ENCODE data around the gene COL10A1.

Gene COL10A1

GRCh38 chr6:116170358-116171057 is 44.6 kb upstream of the COL10A1 start:
- TF ChIP-seq EZH2 (IDR thresholded peaks at IDR 0.05; ENCODE audit: borderline replicate concordance, low read length), result no peak
- TF ChIP-seq, protein P1, sequence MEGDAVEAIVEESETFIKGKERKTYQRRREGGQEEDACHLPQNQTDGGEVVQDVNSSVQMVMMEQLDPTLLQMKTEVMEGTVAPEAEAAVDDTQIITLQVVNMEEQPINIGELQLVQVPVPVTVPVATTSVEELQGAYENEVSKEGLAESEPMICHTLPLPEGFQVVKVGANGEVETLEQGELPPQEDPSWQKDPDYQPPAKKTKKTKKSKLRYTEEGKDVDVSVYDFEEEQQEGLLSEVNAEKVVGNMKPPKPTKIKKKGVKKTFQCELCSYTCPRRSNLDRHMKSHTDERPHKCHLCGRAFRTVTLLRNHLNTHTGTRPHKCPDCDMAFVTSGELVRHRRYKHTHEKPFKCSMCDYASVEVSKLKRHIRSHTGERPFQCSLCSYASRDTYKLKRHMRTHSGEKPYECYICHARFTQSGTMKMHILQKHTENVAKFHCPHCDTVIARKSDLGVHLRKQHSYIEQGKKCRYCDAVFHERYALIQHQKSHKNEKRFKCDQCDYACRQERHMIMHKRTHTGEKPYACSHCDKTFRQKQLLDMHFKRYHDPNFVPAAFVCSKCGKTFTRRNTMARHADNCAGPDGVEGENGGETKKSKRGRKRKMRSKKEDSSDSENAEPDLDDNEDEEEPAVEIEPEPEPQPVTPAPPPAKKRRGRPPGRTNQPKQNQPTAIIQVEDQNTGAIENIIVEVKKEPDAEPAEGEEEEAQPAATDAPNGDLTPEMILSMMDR (IDR thresholded peaks at IDR 0.05; ENCODE audit: low read length), result no peak
- no peak overlapping the region for H3K4me3 ChIP-seq (ENCODE audit: low read depth, low read length, poor library complexity, severe bottlenecking)
- H3F3A ChIP-seq (ENCODE audit: insufficient read depth, low read length), result no peaks in the 10 kb centered on the region
- H3K9me2 ChIP-seq (ENCODE audit: low read depth, low read length), result no peaks in the 10 kb centered on the region
- no peak overlapping the region for H2AFZ ChIP-seq (ENCODE audit: low read length)
- H3K9me3 ChIP-seq (ENCODE audit: low read length), result no peaks in the 10 kb centered on the region
- H3K27ac ChIP-seq (ENCODE audit: low read depth, low read length, poor library complexity, severe bottlenecking), result no peak overlapping the region
- H3K4me2 ChIP-seq (ENCODE audit: low read length), result no peak overlapping the region
- H4K20me1 ChIP-seq (ENCODE audit: insufficient read depth, low read length), result no peaks in the 10 kb centered on the region
- H3K4me1 ChIP-seq (ENCODE audit: insufficient read depth, low read length, severe bottlenecking), result peaks cover 7% of the 10 kb centered on the region
- H3K36me3 ChIP-seq (ENCODE audit: insufficient read depth, low read length), result no peaks in the 10 kb centered on the region
- no peak overlapping the region for H3K9ac ChIP-seq (ENCODE audit: low read length)
- no peaks in the 10 kb centered on the region for H3K27me3 ChIP-seq (ENCODE audit: insufficient read depth, low read length)
- H3K79me2 ChIP-seq (ENCODE audit: insufficient read depth, low read length), result no peaks in the 10 kb centered on the region

GRCh38 chr6:116169880-116170279 is 43.9 kb upstream of the COL10A1 start:
- no peaks in the 10 kb centered on the region for H3K9me2 ChIP-seq (ENCODE audit: low read depth, low read length)
- H3K4me2 ChIP-seq (ENCODE audit: low read length), result no peak overlapping the region
- H4K20me1 ChIP-seq (ENCODE audit: insufficient read depth, low read length), result no peaks in the 10 kb centered on the region
- no peak overlapping the region for H3K27ac ChIP-seq (ENCODE audit: low read depth, low read length, poor library complexity, severe bottlenecking)
- no peak overlapping the region for H3K9ac ChIP-seq (ENCODE audit: low read length)
- H3K4me3 ChIP-seq (ENCODE audit: low read depth, low read length, poor library complexity, severe bottlenecking), result no peak overlapping the region
- no peaks in the 10 kb centered on the region for H3K36me3 ChIP-seq (ENCODE audit: insufficient read depth, low read length)
- H3F3A ChIP-seq (ENCODE audit: insufficient read depth, low read length), result no peaks in the 10 kb centered on the region
- H3K4me1 ChIP-seq (ENCODE audit: insufficient read depth, low read length, severe bottlenecking), result peaks cover 10% of the 10 kb centered on the region
- H3K27me3 ChIP-seq (ENCODE audit: insufficient read depth, low read length), result no peaks in the 10 kb centered on the region
- TF ChIP-seq, protein P1 (IDR thresholded peaks at IDR 0.05; ENCODE audit: low read length), result no peak
- TF ChIP-seq EZH2 (IDR thresholded peaks at IDR 0.05; ENCODE audit: borderline replicate concordance, low read length), result no peak
- H2AFZ ChIP-seq (ENCODE audit: low read length), result no peak overlapping the region
- H3K79me2 ChIP-seq (ENCODE audit: insufficient read depth, low read length), result no peaks in the 10 kb centered on the region
- H3K9me3 ChIP-seq (ENCODE audit: low read length), result no peaks in the 10 kb centered on the region

- no peak for TF ChIP-seq EZH2 (IDR thresholded peaks at IDR 0.05; ENCODE audit: borderline replicate concordance, low read length)
- TF ChIP-seq, protein P1 (IDR thresholded peaks at IDR 0.05; ENCODE audit: low read length), result no peak
- Histone ChIP-seq H3K9me3 (ENCODE audit: low read length) (no peaks in the 10 kb centered on the region), H3K36me3 (ENCODE audit: insufficient read depth, low read length) (no peaks in the 10 kb centered on the region), H3K4me1 (ENCODE audit: insufficient read depth, low read length, severe bottlenecking) (peaks cover 10% of the 10 kb centered on the region), H3K9ac (ENCODE audit: low read length) (no peak overlapping the region), H4K20me1 (ENCODE audit: insufficient read depth, low read length) (no peaks in the 10 kb centered on the region), H2AFZ (ENCODE audit: low read length) (no peak overlapping the region), H3K79me2 (ENCODE audit: insufficient read depth, low read length) (no peaks in the 10 kb centered on the region), H3K27ac (ENCODE audit: low read depth, low read length, poor library complexity, severe bottlenecking) (no peak overlapping the region), H3F3A (ENCODE audit: insufficient read depth, low read length) (no peaks in the 10 kb centered on the region), H3K9me2 (ENCODE audit: low read depth, low read length) (no peaks in the 10 kb centered on the region), H3K27me3 (ENCODE audit: insufficient read depth, low read length) (no peaks in the 10 kb centered on the region), H3K4me2 (ENCODE audit: low read length) (no peak overlapping the region), H3K4me3 (ENCODE audit: low read depth, low read length, poor library complexity, severe bottlenecking) (no peak overlapping the region)
Measured at GRCh38 chr6:116168148-116168547, 42.2 kb upstream of the COL10A1 start.
